Measurements from ENCODE around the gene CCNO.
A peak's percentile ranks its signal among the peaks of the same experiment; 100 is the strongest.

GRCh38 chr5:55227664-55228430 is 5.6 kb downstream of the CCNO start:
- no peak for TF ChIP-seq EZH2phosphoT487 (IDR thresholded peaks at IDR 0.05; ENCODE audit: insufficient read depth, low read depth)
- TF ChIP-seq EZH2 (IDR thresholded peaks at IDR 0.05; ENCODE audit: insufficient read depth, poor library complexity, severe bottlenecking): peak; percentile 52
